ENCODE measurements around the gene SRGAP3. TPM values are rescaled to one million over a fixed set of nuclear protein-coding genes. Genes with fewer than 3 reads are reported as not detected.

Gene SRGAP3
- polyA plus RNA-seq, 3 donors = 0.27 to 1.3 (median 0.87) TPM

GRCh38 chr3:8985411-8985831, 264.0 kb downstream of the SRGAP3 start:
- H3K79me2 ChIP-seq (ENCODE audit: insufficient read depth, low read length) = no peaks in the 10 kb centered on the region
- H4K20me1 ChIP-seq (ENCODE audit: insufficient read depth, low read length) = no peaks in the 10 kb centered on the region
- H2AFZ ChIP-seq (ENCODE audit: insufficient read depth, low read depth, low read length, poor library complexity, severe bottlenecking) = no peak overlapping the region
- DNase-seq = no peak
- WGBS (ENCODE audit: insufficient coverage) = 97% methylated on average over 36 of the region's 37 CpGs
- no peak overlapping the region for H3K4me3 Mint-ChIP-seq
- no peak overlapping the region for H3K4me3 ChIP-seq (replicated peaks in 1 of 3; ENCODE audit: low read depth in 2 of 3, low read length in 3 of 3)
- no peaks in the 10 kb centered on the region for H3K36me3 ChIP-seq (replicated peaks in 1 of 2; ENCODE audit: control insufficient read depth in 1 of 2, insufficient read depth in 2 of 2, low read length in 2 of 2)
- peaks cover 6% of the 10 kb centered on the region in 2 donors for H3K4me1 ChIP-seq (ENCODE audit: control insufficient read depth in 1 of 2, insufficient read depth in 2 of 2, low read length in 2 of 2)
- intact Hi-C loops (cut with micrococcal nuclease) = no loop called here
- peaks cover 20% of the 10 kb centered on the region for H3K4me1 Mint-ChIP-seq
- H3K9me3 Mint-ChIP-seq = peaks cover 0 to 2% (median 0%) of the 10 kb centered on the region in 7 donors
- H3K9me3 ChIP-seq (replicated peaks in 1 of 2; ENCODE audit: control insufficient read depth in 1 of 2, insufficient read depth in 1 of 2, low read length in 2 of 2) = no peaks in the 10 kb centered on the region
- H3K9ac ChIP-seq (ENCODE audit: insufficient read depth, low read length, poor library complexity, severe bottlenecking) = no peak overlapping the region
- H3K27me3 Mint-ChIP-seq (ENCODE audit: low read depth in 3 of 3) = peaks cover 2 to 6% (median 2%) of the 10 kb centered on the region in 3 donors
- no peak overlapping the region for H3K4me2 ChIP-seq (replicated peaks; ENCODE audit: extremely low read depth, low read length, poor library complexity, severe bottlenecking)
- H3K27ac Mint-ChIP-seq = no peak overlapping the region
- no peak overlapping the region for H3K27ac ChIP-seq (ENCODE audit: low read depth in 1 of 2, low read length in 2 of 2)
- TF ChIP-seq, protein P1, sequence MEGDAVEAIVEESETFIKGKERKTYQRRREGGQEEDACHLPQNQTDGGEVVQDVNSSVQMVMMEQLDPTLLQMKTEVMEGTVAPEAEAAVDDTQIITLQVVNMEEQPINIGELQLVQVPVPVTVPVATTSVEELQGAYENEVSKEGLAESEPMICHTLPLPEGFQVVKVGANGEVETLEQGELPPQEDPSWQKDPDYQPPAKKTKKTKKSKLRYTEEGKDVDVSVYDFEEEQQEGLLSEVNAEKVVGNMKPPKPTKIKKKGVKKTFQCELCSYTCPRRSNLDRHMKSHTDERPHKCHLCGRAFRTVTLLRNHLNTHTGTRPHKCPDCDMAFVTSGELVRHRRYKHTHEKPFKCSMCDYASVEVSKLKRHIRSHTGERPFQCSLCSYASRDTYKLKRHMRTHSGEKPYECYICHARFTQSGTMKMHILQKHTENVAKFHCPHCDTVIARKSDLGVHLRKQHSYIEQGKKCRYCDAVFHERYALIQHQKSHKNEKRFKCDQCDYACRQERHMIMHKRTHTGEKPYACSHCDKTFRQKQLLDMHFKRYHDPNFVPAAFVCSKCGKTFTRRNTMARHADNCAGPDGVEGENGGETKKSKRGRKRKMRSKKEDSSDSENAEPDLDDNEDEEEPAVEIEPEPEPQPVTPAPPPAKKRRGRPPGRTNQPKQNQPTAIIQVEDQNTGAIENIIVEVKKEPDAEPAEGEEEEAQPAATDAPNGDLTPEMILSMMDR (IDR thresholded peaks at IDR 0.05) = no peak
- no peaks in the 10 kb centered on the region for H3K36me3 Mint-ChIP-seq
- no peaks in the 10 kb centered on the region for H3K27me3 ChIP-seq (ENCODE audit: control insufficient read depth in 2 of 2, insufficient read depth in 2 of 2, low read length in 2 of 2)

- Histone ChIP-seq H3K9me3 (replicated peaks in 1 of 2; ENCODE audit: control insufficient read depth in 1 of 2, insufficient read depth in 1 of 2, low read length in 2 of 2) (peaks cover 2 to 3% of the 10 kb centered on the region in 2 donors), H3K4me3 (replicated peaks in 1 of 3; ENCODE audit: low read depth in 2 of 3, low read length in 3 of 3) (no peak overlapping the region), H3K36me3 (replicated peaks in 1 of 2; ENCODE audit: control insufficient read depth in 1 of 2, insufficient read depth in 2 of 2, low read length in 2 of 2) (no peaks in the 10 kb centered on the region), H2AFZ (ENCODE audit: insufficient read depth, low read depth, low read length, poor library complexity, severe bottlenecking) (no peak overlapping the region), H3K27ac (ENCODE audit: low read depth in 1 of 2, low read length in 2 of 2) (no peak overlapping the region), H3K9ac (ENCODE audit: insufficient read depth, low read length, poor library complexity, severe bottlenecking) (no peak overlapping the region), H4K20me1 (ENCODE audit: insufficient read depth, low read length) (no peaks in the 10 kb centered on the region), H3K4me2 (replicated peaks; ENCODE audit: extremely low read depth, low read length, poor library complexity, severe bottlenecking) (no peak overlapping the region), H3K4me1 (ENCODE audit: control insufficient read depth in 1 of 2, insufficient read depth in 2 of 2, low read length in 2 of 2) (peaks cover 6 to 8% of the 10 kb centered on the region in 2 donors), H3K27me3 (ENCODE audit: control insufficient read depth in 2 of 2, insufficient read depth in 2 of 2, low read length in 2 of 2) (no peaks in the 10 kb centered on the region), H3K79me2 (ENCODE audit: insufficient read depth, low read length) (no peaks in the 10 kb centered on the region)
- peaks cover 0 to 5% (median 2%) of the 10 kb centered on the region in 7 donors for H3K9me3 Mint-ChIP-seq
- peak overlapping the region in 1 of 7 donors; percentile 37 for H3K27ac Mint-ChIP-seq
- peaks cover 23% of the 10 kb centered on the region for H3K4me1 Mint-ChIP-seq
- H3K27me3 Mint-ChIP-seq (ENCODE audit: low read depth in 3 of 3) = peaks cover 2 to 6% (median 2%) of the 10 kb centered on the region in 3 donors
- H3K36me3 Mint-ChIP-seq = no peaks in the 10 kb centered on the region
- DNase-seq = no peak
- intact Hi-C loops (cut with micrococcal nuclease) = no loop called here
- TF ChIP-seq, protein P1 (IDR thresholded peaks at IDR 0.05) = no peak
- no peak overlapping the region for H3K4me3 Mint-ChIP-seq
- WGBS (ENCODE audit: insufficient coverage) = no CpG with 5 or more reads among the region's 7 CpGs
These were observed 264.9 kb downstream of the SRGAP3 start for GRCh38 chr3:8984526-8984925.

Data from CD14-positive monocyte (primary cell).